NCI-H510A treated with DMSO at 0.1 percent for 48 hours (cell line): ENCODE results near the gene MUC5B.
"Not testable (repeated sequence)": the region's sequence is repeated elsewhere in the genome, so short reads cannot be mapped to it uniquely, and the experiment has no call there.

ENCODE experiments used
- DNase-seq: peaks from one replicate; lab custom pipeline; 2025; lab: John Stamatoyannopoulos, UW

Gene MUC5B

DNA sequence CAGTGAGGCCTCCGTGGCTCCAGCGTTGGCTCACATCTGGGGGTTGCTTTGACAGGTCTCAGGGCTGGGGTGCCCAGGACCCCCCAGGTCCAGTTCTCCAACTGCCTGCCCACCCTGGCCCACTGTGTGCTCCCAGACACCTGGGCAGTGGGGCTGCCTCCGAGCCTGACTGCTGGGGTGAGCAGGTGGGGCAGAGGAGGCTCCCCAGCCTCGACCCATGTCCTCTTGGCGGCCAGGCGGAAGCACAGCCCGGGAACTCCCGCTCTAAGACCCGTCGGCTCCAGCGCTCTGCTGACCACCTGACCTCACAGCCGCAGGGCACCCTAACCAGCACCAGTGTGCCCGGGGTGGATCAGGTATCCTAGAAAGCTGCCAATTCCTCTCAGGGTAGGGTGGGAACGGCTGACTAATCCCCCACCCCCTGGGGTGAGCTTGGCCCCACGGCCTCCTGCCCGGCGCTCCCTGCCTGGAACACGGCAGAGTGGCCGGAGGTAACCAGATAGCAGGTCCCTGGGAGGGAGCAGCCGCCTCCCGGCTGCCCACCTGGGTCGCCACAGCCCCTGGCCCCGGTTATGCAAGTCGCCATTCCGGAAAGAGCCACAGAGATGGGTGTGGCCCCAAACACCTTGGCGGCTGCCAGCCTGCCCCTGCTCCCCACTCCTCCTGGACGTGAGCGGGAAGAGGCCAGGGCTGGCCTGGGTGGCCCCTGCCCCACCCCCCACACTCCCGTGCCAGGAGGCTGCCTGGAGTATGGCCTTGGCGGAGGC lies 19.2 kb upstream of the MUC5B start:
- no peak for DNase-seq

DNA sequence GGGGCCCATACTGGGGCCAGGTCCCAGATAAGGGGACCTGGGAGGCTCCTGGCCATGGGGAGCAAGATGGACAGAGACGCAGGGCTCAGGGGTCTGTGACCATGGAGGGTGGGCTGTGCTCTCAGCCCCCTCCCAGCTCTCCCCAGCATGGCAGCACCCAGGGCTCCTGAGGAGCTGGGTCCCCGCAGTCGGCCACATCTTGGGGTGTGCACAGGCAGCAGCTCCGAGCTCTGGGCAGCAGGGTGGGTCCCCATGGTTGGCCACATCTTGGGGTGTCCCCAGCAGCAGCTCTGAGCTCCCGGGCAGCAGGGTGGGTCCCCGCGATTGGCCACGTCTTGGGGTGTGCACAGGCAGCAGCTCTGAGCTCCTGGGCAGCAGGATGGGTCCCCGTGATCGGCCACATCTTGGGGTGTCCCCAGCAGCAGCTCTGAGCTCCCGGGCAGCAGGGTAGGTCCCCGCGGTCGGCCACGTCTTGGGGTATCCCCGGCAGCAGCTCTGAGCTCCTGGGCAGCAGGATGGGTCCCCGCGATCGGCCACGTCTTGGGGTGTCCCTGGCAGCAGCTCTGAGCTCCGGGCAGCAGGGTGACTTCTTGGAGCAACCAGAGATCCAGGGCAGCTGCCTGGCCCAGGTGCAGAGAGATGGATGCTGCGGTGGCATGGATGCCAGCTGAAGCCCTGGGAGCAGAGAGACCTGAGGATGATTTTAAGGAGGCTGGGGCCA lies 18.3 kb upstream of the MUC5B start:
- no peak for DNase-seq

DNA sequence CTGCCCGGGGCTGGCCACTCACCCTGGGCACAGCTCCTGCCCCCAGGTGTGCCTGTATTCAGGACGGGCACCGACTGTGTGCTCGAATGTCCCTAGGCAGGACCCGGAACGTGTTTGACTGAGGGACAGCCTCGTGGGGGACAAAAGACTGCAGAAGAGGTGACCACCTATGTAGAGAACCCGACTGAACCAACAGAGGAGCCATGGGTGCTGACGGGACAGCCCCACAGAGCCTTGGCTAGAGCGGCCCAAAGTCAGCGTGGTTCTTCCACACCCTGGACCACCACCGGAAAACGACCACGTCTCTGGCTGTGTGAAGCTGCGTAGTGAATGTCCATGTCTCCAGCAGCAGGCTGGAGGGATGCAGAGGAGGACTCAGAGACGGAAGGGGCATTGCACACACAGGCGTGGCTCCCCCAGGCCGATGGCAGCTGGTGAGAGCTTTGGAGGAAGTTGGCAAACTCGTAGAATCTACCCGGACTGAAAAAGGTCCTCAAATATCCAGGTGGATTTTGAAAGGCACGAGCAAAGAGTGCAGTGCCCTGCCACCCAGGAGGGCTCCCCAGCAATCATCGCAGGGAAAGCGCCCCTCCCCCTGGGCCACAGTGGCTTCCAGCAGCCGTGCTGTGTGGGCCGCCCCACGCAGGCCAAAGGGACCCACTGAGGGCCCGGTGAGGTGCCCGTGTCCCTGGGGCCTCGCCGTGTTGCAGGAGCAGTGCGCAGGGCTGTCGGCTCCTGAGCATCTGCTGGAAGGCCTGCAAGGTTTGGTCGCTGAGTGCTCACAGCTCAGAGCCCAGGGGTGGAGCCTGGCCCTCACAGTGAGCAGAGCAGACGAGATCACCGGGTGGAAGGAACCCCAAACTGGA lies 17.5 kb upstream of the MUC5B start:
- no peak for DNase-seq

GRCh38 chr11:1205987-1206331 lies 16.9 kb upstream of the MUC5B start:
- DNase-seq = no peak

DNA sequence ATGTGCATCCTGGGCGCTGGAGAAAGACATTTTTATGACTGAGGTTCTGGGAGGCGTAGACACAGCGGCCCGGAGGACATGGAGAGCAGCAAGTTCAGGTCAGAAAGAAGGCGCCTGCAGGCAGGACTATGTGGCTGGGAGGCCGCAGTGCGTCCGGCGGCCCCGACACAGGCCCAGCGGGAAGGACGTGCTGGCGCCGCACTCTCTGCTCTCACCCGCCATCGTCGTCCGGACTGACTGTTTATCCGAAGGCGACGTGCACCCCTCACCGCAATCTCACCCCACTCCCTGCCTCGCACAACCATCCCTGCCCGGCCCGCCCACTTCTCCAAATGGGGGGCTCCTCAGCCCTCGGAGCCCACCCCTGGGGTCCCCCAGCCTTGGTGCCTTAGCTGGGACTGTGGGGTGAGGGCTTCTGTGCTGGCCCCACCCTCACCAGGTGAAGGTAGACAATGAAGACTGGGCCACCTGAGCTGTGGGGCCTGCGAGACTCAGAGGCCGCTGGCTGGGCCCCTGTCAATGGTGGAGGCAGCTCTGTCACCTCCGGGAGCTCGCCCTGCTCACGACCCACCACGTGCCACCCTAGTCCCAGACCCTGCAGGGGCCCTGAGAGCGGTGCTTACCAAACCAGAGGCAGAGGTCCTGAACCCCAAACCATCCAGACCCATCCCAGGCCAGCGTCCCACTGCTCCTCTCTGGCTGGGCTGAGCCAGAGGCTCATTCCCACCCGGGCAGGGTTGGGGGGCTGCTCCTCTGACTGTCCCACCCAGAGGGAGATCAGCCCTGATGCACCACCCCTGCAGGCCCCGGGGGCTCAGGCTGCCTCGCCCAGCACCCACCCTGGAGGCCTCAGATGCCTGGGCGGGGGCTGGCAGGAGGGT lies 16.2 kb upstream of the MUC5B start:
- DNase-seq = no peak

DNA sequence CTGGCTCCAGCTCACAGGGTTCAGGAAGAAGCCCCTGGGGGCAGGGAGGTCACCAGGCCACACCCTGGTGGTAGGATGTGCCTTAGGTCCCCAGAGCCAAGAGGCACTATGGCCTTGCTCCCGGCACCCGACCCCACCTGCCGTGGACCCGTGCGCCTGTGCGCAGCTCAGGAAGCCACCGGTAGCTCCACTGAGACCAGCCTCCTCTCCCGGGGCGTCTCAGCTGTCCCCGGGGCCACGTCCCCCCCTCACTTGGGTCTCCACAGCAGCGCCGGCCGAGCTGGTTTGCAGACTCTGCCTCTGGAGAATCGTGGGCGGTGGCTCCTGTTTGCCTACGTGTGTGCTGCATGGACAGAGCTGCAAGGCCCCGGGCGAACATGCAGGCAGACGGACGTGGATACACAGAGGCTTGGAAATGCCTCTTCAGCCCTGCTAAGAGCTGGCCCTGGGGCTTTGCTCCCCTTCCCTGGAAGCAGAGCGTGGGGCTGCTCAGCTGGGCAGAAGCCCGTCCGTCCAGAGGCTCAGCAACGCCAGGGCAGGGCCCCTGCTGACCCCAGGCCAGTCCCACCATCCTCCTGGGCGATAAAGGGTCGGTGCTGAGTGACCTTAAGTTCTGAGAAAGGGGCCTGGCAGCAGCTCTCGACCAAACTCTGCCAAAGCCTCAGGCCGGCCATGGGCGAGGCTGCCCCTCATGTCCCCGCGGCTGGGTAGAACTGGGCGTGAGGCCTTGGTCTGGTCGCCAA lies 15.3 kb upstream of the MUC5B start:
- no peak for DNase-seq

- no peak for DNase-seq
Observed at GRCh38 chr11:1208144-1208393, 14.8 kb upstream of the MUC5B start.

GRCh38 chr11:1208394-1209261 lies 14.2 kb upstream of the MUC5B start:
- no peak for DNase-seq

- DNase-seq = no peak
Observed at GRCh38 chr11:1209371-1210057, 13.4 kb upstream of the MUC5B start.

DNA sequence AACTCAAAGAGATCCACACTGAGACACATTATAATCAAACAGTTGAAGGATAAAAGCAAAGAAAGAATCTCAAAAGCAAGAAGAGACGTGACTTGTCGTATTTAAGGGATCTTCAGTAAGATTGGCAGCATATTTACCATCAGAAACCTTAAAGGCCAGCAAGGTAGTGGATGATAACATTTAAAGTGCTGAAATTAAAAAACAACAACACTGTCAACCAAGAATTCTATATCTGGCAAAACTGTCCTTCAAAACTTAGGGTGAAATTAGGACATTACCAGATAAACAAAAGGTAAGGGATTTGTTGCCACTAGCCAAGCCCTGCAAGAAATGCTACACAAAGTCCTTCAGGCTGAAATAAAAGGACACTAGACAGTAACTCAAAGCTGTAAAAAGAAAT lies 11.0 kb upstream of the MUC5B start:
- DNase-seq = no peak

DNA sequence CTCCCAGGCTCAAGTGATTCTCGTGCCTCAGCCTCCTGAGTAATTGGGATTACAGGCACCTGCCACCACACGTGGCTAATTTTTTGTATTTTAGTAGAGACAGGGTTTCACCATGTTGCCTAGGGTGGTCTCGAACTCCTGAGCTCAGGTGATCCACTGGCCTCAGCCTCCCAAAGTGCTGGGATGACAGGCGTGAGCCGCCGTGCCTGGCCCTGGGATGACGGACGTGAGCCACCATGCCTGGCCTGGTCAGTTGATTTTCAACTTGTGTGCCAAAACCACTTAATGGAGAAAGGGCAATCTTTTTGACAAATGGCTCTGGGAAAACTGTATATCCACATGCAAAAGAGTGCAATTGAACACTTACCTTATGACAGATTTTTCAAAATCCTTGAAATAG lies 7.0 kb upstream of the MUC5B start:
- DNase-seq = not testable (repeated sequence)

DNA sequence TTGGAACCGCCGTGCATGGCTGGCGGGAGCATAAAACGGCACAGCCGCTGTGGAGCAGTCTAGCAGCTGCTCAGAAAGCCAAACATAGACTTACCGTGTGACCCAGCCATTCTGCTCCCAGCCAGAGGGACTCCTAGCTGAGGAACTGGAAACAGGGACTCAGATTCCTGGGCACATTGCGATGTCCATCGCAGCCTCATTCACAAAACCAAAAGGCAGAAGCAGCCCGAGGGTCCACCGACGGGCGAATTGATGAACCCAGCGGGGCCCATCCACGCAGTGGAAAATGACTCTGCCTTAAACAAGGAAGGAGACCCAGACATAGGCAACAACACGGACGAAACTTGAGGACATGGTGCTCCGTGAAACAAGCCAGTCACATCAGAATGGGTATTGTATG lies 5.7 kb upstream of the MUC5B start:
- DNase-seq = no peak

DNA sequence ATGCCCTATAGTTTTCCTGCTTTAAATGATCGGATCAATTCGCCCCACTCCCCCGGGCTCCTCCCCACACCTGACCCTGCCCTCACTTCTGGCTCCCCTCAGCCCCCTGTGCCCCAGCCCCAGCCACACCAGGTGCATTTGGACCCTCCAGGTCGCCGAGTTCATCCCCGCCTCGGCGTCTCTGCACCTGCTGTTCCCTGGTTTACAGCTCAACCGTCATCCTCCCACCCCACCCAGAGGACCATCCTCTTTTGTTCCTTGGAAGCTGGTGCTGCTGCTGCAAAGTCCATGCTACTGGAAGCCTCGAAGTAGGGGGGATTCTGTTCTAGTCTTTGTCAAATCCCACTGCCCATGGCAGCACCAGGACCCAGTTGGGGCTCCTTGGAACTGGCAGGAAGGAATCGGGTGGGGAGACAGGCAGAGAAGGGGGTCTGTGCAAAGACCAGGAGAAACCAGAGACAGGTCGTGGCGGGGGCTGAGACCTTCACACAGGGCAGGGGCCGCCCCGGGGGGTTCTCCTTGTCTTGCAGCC lies 4.5 kb upstream of the MUC5B start:
- DNase-seq = no peak

DNA sequence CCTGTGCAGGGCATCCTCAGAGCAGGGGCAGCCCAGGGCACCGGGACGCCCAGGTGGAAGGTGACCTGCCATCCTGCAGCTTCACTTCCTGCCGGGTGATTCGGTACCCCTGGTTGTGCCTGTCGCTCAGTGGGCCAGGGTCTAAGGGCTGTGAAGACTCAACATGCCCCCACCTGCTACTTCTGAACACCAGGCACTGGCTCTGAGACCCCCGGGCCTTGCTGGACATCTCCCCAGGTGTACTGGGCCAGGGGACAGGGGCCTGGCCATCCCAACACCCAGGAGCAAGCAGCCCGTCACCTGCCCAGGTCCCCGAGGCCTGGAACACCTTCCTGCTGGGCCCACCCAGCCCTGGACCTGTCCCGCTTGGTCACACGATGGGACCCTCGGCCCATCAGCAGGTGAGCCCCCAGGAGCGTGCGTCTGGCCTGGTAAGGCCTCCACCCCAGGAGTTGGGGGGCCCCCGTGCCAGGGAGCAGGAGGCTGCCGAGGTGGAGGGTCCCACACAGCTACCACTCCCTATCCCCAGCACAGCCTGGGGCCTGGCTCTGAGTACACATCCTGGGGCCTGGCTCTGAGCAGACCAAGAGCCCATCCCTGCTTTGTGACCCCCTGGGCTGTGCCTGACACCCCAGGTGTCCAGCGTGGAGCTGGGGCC lies 3.9 kb upstream of the MUC5B start:
- no peak for DNase-seq

DNA sequence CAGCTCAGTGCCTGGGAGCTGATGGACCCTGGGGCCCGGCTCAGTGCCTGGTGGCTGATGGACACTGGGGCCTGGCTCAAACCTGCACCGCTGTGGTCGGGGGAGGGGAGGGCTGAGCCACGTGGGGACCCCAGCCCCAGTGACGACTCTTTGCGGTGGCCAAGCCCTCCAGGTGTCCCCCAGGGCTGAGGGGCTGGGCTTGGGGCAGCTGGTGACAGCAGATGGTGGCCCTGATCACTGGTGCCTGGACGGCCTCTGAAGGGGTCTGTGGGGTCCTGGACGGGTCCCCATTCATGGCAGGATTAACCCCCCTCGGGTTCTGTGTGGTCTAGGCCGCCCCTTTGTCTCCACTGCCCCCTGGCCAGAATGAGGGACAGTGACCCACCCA lies 3.4 kb upstream of the MUC5B start:
- DNase-seq = no peak

GRCh38 chr11:1219834-1220815 lies 2.7 kb upstream of the MUC5B start:
- DNase-seq = no peak

DNA sequence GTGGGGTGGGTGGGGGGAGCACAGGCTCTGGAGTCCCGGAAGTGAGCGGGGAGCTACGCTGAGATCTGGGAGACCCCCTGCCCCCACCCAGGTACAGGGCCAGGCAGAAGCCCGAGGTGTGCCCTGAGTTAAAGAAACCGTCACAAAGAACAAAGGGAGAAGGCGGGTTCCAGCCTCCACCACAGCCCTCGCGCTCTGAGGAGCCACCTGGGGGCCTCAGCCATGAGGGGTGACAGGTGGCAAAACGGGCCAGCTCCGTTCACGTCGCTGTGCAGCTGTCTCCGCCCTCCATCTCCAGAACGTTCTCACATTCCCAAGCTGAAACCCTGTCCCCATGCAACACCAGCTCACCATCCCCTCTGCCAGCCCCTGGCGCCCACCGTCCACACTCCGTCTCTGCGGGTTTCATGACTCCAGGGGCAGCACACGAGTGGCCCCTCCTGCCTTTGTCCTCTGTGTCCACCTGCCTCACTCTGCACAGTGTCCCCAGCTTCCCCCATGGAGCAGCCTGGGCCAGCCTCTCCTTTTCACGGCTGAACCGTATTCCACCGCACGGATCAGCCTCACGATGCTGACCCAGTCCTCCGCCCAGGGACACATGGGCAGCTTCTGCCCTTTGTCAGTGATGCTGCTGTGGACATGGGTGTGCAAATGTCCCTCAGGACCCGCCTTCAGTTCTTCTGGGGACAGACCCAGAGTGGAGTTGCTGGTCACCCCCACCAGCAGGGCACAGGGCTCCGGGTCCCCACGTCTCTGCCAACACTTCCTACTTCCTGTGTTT lies 1.7 kb upstream of the MUC5B start:
- DNase-seq = no peak
